Measurements from ENCODE around the gene ADRM1.

- TF ChIP-seq CTCF (IDR thresholded peaks at IDR 0.05), result no peak
- no peak for TF ChIP-seq POLR2A (IDR thresholded peaks at IDR 0.05; ENCODE audit: low read depth)
- no peak for TF ChIP-seq EP300 (IDR thresholded peaks at IDR 0.05)
Measured at GRCh38 chr20:62348604-62349003, 45.8 kb downstream of the ADRM1 start.

All from esophagus muscularis mucosa (tissue), 4 donors.